Common myeloid progenitor, CD34-positive (primary cell): ENCODE measurements around the gene IGFN1.

Experiments used
- CTCF ChIA-PET: fragments of 350-600 bp; sonication (Branson Sonifier 250); formaldehyde crosslinking; loops from one replicate; lab custom pipeline; 2021; ENCODE audit warnings: antibody characterized with exemption; lab: Charles Lee
- POLR2A ChIA-PET: fragments of 350-600 bp; sonication (Branson Sonifier 250); formaldehyde crosslinking; loops from one replicate; lab custom pipeline; 2021; ENCODE audit warnings: antibody characterized with exemption; lab: Charles Lee
- DNase-seq, 3 donors: peaks; one replicate each; pipeline versions ENCODE4 v3.0.0 to v3.0.0-alpha.2; 2013
- H3K27ac ChIP-seq, 2 experiments: 1 replicate in 1 of 2; 2 replicates in 1 of 2; pipeline ENCODE4 v1.7.0; 2013; ENCODE audit warnings: inconsistent platforms in 2 of 2, low read length in 2 of 2, mild to moderate bottlenecking in 2 of 2, low read depth in 1 of 2, moderate library complexity in 1 of 2; ENCODE audit not compliant: severe bottlenecking in 2 of 2, insufficient read depth in 1 of 2, poor library complexity in 1 of 2
- H3K27me3 ChIP-seq, 5 experiments: replicated peaks in 2 of 5; 1 replicate in 3 of 5; 2 replicates in 2 of 5; pipeline versions ENCODE4 v1.6.1 to v1.7.0; 2013; ENCODE audit warnings: low read length in 4 of 5, mild to moderate bottlenecking in 2 of 5, moderate library complexity in 2 of 5, inconsistent platforms in 1 of 5; ENCODE audit not compliant: insufficient read depth in 5 of 5, control insufficient read depth in 4 of 5
- H3K36me3 ChIP-seq, 4 experiments: 1 replicate in 2 of 4; 2 replicates in 2 of 4; pipeline versions ENCODE4 v1.6.1 to v1.7.0; 2013; ENCODE audit warnings: low read length in 3 of 4, control low read depth in 1 of 4, mild to moderate bottlenecking in 1 of 4; ENCODE audit not compliant: control insufficient read depth in 4 of 4, insufficient read depth in 4 of 4
- H3K4me1 ChIP-seq, 4 experiments: 1 replicate in 3 of 4; 2 replicates in 1 of 4; pipeline versions ENCODE4 v1.6.1 to v1.7.1; 2013; ENCODE audit warnings: low read length in 3 of 4, mild to moderate bottlenecking in 3 of 4, control low read depth in 1 of 4, inconsistent platforms in 1 of 4, moderate library complexity in 1 of 4; ENCODE audit not compliant: control insufficient read depth in 4 of 4, insufficient read depth in 4 of 4; ENCODE audit errors: control extremely low read depth in 1 of 4
- H3K4me3 ChIP-seq, 7 experiments: 1 replicate in 4 of 7; 2 replicates in 3 of 7; pipeline versions ENCODE4 v1.5.1 to v1.7.0; 2013; ENCODE audit warnings: mild to moderate bottlenecking in 7 of 7, low read length in 6 of 7, moderate library complexity in 6 of 7, inconsistent platforms in 2 of 7, low read depth in 2 of 7, control low read depth in 1 of 7; ENCODE audit not compliant: insufficient read depth in 4 of 7, control insufficient read depth in 1 of 7; ENCODE audit errors: extremely low read depth in 1 of 7
- H3K9me3 ChIP-seq, 5 experiments: 1 replicate in 4 of 5; 2 replicates in 1 of 5; pipeline versions ENCODE4 v1.6.1 to v1.7.1; 2013; ENCODE audit warnings: low read length in 4 of 5, mild to moderate bottlenecking in 2 of 5, inconsistent platforms in 1 of 5, low read depth in 1 of 5, moderate library complexity in 1 of 5; ENCODE audit not compliant: control insufficient read depth in 4 of 5, insufficient read depth in 2 of 5; ENCODE audit errors: control extremely low read depth in 1 of 5
- WGBS: methylation state at CpG from one replicate; pipeline ENCODE4 v1.1.5; 2013; ENCODE audit not compliant: insufficient coverage; 5-methylcytosine and 5-hydroxymethylcytosine counted together

The IGFN1 gene

DNA sequence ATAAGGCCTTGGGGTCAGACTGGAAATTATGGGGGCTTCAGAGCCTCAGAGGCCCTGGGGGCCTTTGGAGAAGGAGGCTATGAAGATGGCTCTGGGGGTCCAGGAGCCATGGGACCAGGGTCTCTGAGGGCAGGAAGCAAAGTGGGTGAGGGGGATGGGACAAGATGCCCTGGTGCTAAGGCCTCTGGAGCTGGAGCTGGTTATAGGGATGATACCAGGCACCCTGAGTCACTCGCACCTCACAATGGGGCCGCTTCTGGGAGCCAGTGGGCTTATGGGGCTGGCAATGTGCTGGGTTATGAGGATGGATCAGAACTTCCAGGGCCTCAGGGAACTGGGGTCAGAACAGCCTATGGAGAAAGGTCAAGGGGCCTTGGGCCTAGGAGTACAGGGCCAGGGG lies 17.6 kb downstream of the IGFN1 start:
- POLR2A ChIA-PET = no interaction called here
- no CpG with 5 or more reads among the region's 2 CpGs for WGBS
- Histone ChIP-seq H3K4me3 (no peak overlapping the region), H3K27me3 (peaks cover 0 to 16% (median 4%) of the 10 kb centered on the region in 5 experiments), H3K9me3 (no peaks in the 10 kb centered on the region), H3K4me1 (no peaks in the 10 kb centered on the region), H3K27ac (no peak overlapping the region), H3K36me3 (no peaks in the 10 kb centered on the region)
- no peak for DNase-seq
- CTCF ChIA-PET = interaction anchor here (1.0 kb wide), 1 partner anchor 11 kb away, joined by 3 read pairs; no protein-coding TSS in a partner anchor

DNA sequence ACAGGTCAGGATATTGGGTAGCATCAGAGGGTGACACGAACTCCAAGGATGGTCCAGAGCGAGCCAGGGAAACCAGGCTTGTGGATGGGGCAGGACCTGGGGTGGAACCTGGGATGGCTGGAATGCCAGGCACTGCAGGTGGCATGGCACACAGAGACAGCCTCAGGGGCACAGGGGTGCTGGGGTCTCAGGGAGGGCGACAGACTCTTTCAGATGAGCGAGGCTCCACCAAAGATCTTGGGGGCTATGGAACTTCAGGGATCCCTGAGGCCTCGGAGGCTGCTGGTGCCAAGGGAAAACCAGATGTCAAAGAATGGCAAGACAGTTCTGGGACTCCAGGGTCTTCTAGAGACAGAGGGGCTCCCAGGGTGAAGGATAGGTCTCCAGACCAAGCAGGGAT lies 21.4 kb downstream of the IGFN1 start:
- ChIA-PET POLR2A (no interaction called here), CTCF (no interaction called here)
- H3K4me3 ChIP-seq = no peak overlapping the region
- DNase-seq = no peak
- H3K4me1 ChIP-seq = no peaks in the 10 kb centered on the region
- no peaks in the 10 kb centered on the region for H3K9me3 ChIP-seq
- no peak overlapping the region for H3K27ac ChIP-seq
- H3K27me3 ChIP-seq = peaks cover 0 to 16% (median 4%) of the 10 kb centered on the region in 5 experiments
- H3K36me3 ChIP-seq = no peaks in the 10 kb centered on the region
- WGBS = 92% methylated on average over 5 of the region's 5 CpGs

DNA sequence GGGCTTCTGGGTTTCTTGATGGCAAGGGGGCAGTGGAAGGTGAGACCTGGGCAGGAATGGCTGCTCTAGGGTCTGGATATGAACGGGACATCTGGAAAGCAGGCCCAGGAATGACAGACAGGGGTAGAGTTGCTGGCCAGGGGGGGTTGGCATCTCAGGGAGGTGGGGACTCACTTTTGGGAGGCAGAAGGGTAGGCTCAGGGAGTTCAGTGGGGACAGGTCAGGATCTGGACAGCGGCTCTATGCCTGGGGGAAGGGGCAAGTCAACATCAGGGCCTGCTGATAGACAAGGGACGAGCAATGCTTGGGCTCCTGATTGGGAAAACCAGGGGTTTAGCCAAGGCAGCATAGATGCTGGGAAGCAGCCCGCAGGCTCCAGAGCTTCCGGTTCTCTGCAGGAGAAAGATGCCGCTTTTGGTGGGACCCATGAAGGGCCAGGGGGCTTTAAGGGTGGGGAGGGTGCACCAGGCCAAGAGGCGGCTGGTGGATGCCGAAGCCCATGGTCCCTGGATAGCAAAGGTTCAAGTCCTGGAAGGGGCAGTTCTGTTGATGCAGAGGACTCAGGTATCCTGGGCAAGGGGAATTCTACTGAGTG lies 21.9 kb downstream of the IGFN1 start:
- DNase-seq = no peak
- H3K27ac ChIP-seq = no peak overlapping the region
- no peaks in the 10 kb centered on the region for H3K4me1 ChIP-seq
- H3K9me3 ChIP-seq = no peaks in the 10 kb centered on the region
- POLR2A ChIA-PET = no interaction called here
- no peak overlapping the region for H3K4me3 ChIP-seq
- peaks cover 0 to 16% (median 4%) of the 10 kb centered on the region in 5 experiments for H3K27me3 ChIP-seq
- no peaks in the 10 kb centered on the region for H3K36me3 ChIP-seq
- 94% methylated on average over 8 of the region's 8 CpGs for WGBS
- CTCF ChIA-PET = no interaction called here

DNA sequence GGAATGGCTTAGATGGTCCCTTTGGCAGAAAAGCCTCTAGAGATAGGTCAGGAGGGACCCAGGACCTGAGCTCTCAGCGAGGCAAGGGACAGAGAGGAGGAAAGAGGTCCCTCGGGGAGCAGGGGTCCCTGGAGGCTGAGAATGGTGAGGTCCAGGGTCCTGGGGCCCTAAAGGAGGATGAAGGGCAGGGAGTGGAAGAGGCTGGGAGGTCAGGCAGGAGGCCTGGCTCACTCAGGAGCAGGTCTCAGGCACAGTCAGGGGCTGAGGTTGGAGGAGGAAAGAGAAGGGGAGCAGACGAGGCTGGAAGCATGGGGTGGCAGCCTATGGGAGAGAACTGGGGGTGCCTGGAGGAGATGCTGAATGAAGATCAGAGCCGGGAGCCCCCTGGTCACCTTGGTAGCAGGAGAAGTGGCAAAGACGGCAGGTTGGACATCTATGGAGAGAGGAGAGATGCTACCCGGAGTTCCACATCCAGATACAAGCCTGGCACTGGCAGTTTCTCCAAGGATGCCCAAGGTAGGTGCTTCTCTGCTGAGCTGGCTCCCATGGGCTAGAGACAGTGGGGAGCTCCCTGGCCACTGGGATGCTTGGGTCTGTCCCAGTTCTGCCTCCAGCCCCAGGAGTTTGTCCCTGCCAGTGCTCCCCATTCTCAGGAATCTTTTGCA lies 22.6 kb downstream of the IGFN1 start:
- ChIA-PET POLR2A (no interaction called here), CTCF (no interaction called here)
- H3K9me3 ChIP-seq = no peaks in the 10 kb centered on the region
- H3K4me1 ChIP-seq = no peaks in the 10 kb centered on the region
- WGBS = 92% methylated on average over 6 of the region's 6 CpGs
- DNase-seq = no peak
- peaks cover 0 to 16% (median 4%) of the 10 kb centered on the region in 5 experiments for H3K27me3 ChIP-seq
- no peak overlapping the region for H3K27ac ChIP-seq
- H3K36me3 ChIP-seq = no peaks in the 10 kb centered on the region
- no peak overlapping the region for H3K4me3 ChIP-seq

DNA sequence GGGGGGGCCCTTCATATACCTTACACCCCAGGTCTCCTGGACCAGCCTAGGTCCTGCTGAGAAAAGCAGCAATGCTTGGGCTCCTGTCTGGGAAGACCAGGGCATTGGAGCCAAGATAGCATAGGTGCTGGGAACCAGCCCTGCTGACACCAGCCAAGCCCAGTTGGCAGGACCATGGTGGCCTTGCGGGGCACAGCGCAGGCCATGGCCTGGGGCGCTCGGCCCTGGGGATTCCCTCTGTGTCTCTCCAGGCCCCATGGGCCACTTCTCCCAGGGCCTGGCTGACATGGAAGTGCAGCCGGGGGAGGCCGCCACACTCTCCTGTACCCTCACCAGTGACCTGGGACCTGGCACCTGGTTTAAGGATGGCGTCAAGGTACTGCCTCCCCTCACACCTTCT lies 23.3 kb downstream of the IGFN1 start:
- Histone ChIP-seq H3K27ac (no peak overlapping the region), H3K27me3 (peaks cover 0 to 16% (median 4%) of the 10 kb centered on the region in 5 experiments), H3K4me3 (no peak overlapping the region), H3K4me1 (no peaks in the 10 kb centered on the region), H3K36me3 (no peaks in the 10 kb centered on the region), H3K9me3 (no peaks in the 10 kb centered on the region)
- CTCF ChIA-PET = interaction anchor here (1.3 kb wide), 1 partner anchor 9 kb away, joined by 5 read pairs; no protein-coding TSS in a partner anchor
- POLR2A ChIA-PET = no interaction called here
- no peak for DNase-seq
- WGBS = 80% methylated on average over 5 of the region's 7 CpGs

DNA sequence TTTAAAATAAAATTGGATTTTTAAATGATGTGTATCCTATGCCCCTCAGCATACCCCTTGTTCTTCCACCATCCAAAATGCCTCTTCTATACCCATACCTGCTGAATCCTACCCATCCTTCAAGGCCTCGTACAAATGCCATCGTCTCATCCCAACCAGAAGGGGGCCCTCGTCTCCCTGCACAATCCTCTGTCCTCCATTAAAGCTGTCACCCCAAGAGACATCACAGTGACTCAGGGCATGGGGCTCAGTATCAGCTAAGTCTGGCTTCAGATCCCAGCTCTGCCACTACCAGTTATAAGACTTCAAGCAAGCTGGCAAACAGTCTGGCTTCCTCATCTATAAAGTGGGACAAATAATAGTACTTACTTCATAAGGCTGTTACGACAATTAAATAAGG lies 23.8 kb downstream of the IGFN1 start:
- WGBS = 91% methylated on average over 3 of the region's 4 CpGs
- peak in 2 of 3 donors; percentile 6 to 11 for DNase-seq
- H3K27ac ChIP-seq = no peak overlapping the region
- no peaks in the 10 kb centered on the region for H3K36me3 ChIP-seq
- ChIA-PET CTCF (interaction anchor here (1.2 to 1.3 kb wide), 2 partner anchors 8 to 92 kb away, joined by 4 to 5 read pairs; no protein-coding TSS in a partner anchor), POLR2A (no interaction called here)
- H3K9me3 ChIP-seq = no peaks in the 10 kb centered on the region
- no peaks in the 10 kb centered on the region for H3K4me1 ChIP-seq
- H3K4me3 ChIP-seq = no peak overlapping the region
- peaks cover 0 to 16% (median 4%) of the 10 kb centered on the region in 5 experiments for H3K27me3 ChIP-seq

DNA sequence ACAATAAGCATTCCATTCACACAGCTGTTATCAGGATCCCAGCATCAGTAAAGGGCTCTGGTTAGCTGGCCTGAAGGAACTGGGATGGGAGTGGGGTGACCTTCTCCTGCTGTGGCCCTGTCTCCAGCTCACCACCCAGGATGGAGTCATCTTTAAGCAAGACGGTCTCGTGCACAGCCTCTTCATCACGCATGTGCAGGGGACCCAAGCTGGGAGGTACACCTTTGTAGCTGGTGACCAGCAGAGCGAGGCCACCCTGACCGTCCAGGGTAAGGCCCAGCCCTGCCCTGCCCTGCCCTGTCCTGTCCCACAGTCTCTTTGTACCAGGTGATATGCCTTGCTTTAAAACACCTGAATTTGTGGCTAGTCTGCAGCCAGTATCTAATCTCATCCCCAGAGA lies 24.3 kb downstream of the IGFN1 start:
- ChIA-PET POLR2A (no interaction called here), CTCF (interaction anchor here (1.2 to 1.3 kb wide), 2 partner anchors 8 to 91 kb away, joined by 4 to 5 read pairs; no protein-coding TSS in a partner anchor)
- no peak for DNase-seq
- Histone ChIP-seq H3K36me3 (no peaks in the 10 kb centered on the region), H3K4me1 (no peaks in the 10 kb centered on the region), H3K4me3 (no peak overlapping the region), H3K9me3 (no peaks in the 10 kb centered on the region), H3K27ac (no peak overlapping the region), H3K27me3 (peaks cover 0 to 16% (median 4%) of the 10 kb centered on the region in 5 experiments)
- 88% methylated on average over 5 of the region's 5 CpGs for WGBS
